C4-2B (cell line): ENCODE data around the gene ZNF320.

Experiments used
- ZFX ChIP-seq: fragments of 450-650 bp; IDR thresholded peaks from 2 replicates; pipeline ENCODE4 v1.6.1; 2017
- TF ChIP-seq, protein P1 (sequence below): fragments of 450-650 bp; conservative IDR thresholded peaks from 2 replicates; pipeline ENCODE4 v1.5.1; 2017; ENCODE audit warnings: mild to moderate bottlenecking

DNA sequence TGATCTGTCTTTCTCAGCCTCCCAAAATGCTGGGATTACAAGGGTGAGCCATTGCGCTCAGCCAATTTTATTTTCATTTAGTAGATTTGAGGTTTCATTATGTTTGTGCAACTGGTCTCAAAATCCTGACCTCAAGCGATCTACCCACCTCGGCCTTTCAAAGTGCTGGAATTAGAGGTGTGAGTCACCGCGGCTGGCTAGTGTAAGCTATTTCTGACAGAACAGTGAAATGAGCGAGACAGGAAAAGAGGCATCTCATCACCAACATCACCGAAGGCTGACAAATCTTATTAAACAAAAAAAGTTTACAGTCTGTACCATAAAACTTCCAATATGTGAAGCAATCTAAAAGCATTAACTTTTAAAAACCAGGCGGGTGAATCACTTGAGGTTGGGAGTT lies 38.0 kb upstream of the ZNF320 start:
- TF ChIP-seq, protein P1, sequence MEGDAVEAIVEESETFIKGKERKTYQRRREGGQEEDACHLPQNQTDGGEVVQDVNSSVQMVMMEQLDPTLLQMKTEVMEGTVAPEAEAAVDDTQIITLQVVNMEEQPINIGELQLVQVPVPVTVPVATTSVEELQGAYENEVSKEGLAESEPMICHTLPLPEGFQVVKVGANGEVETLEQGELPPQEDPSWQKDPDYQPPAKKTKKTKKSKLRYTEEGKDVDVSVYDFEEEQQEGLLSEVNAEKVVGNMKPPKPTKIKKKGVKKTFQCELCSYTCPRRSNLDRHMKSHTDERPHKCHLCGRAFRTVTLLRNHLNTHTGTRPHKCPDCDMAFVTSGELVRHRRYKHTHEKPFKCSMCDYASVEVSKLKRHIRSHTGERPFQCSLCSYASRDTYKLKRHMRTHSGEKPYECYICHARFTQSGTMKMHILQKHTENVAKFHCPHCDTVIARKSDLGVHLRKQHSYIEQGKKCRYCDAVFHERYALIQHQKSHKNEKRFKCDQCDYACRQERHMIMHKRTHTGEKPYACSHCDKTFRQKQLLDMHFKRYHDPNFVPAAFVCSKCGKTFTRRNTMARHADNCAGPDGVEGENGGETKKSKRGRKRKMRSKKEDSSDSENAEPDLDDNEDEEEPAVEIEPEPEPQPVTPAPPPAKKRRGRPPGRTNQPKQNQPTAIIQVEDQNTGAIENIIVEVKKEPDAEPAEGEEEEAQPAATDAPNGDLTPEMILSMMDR: no peak
- TF ChIP-seq ZFX: no peak
